ENCODE results near the gene RCN2.
A peak's percentile ranks its signal among the peaks of the same experiment; 100 is the strongest.

RCN2 gene

DNA sequence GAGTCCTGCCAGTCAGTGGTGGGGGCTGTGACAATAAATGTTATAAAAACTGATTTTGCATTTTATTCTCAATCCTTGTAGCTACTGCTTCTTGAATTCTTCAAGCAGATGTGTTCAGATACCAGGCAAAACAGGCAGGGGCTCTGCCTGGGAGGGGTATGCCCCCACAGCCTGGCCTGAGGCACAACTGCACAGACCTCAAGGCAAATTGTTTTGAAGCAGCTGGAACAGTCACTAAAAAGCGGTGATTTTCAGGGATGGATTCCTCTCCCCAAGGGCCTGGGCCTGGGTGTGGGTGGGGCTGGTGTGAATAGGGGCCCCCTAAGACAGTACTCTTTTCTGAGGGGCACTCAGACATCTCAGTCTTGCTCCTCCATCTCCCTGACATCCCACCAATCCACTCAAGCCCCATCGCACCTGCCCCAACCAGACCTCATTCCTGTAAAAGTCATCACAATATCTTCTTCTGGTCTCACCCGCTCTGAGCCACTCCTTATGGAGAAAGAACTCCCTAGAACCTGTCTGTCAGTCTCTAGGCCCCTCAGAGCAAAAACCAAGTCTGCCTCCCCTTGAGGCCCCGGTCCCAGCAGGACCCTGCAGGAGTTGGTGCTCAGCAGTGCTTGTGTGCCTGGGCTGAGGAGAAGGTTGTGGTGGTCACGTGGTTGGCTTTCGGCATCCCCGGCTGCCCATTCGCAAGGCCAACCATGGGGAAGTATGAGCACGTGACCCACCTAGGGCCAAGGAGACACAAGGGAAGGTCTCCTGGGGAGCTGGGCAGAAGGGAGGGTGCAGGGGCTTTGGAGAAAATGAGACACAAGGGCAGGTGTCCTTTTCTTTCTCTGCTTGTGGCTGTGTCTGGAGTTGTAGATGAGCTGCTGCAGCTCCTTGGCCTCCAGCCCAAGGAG, 60.4 kb downstream of the RCN2 start:
- H3K36me3 ChIP-seq (ENCODE audit: control insufficient read depth, insufficient read depth, low read length) = no peaks in the 10 kb centered on the region
- no peak overlapping the region for H3K4me3 ChIP-seq (replicated peaks; ENCODE audit: low read depth, low read length)
- TF ChIP-seq, protein P1, sequence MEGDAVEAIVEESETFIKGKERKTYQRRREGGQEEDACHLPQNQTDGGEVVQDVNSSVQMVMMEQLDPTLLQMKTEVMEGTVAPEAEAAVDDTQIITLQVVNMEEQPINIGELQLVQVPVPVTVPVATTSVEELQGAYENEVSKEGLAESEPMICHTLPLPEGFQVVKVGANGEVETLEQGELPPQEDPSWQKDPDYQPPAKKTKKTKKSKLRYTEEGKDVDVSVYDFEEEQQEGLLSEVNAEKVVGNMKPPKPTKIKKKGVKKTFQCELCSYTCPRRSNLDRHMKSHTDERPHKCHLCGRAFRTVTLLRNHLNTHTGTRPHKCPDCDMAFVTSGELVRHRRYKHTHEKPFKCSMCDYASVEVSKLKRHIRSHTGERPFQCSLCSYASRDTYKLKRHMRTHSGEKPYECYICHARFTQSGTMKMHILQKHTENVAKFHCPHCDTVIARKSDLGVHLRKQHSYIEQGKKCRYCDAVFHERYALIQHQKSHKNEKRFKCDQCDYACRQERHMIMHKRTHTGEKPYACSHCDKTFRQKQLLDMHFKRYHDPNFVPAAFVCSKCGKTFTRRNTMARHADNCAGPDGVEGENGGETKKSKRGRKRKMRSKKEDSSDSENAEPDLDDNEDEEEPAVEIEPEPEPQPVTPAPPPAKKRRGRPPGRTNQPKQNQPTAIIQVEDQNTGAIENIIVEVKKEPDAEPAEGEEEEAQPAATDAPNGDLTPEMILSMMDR (IDR thresholded peaks at IDR 0.05; ENCODE audit: insufficient read depth, low read length, poor library complexity, severe bottlenecking) = no peak
- H3K27me3 ChIP-seq (replicated peaks; ENCODE audit: control insufficient read depth, insufficient read depth, low read length) = no peaks in the 10 kb centered on the region
- no peak for DNase-seq (ENCODE audit: extremely low read depth, insufficient read length)

DNA sequence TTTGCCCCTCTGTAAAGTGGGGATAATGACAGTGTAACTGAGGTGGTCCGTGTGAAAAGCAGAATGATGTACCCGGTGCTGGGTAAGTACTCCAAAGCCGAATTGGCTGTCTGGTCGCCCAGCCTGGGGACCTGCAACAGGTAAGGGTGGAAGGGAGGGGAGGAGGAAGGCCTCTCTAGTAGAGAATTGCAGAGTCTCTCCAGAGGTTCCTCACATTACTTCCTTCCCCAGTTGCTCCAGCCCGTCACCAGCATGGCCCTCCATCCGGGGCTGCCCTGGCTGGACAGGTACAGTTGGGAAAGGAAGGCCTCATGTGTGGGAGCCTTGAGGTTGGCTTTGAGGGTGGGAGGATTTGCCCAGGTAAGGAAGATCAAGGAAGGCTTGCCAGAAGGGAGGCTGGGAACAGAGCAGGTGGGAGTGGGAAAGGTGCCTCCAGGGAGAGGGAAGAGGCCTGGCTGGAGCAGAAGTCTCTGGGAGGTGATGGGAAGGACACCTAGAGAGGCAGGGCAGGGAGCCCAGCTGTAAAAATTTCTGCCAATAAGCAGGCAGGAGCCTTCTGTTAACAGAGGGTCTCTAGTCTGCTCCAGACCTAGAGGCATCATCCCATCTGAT, 61.7 kb downstream of the RCN2 start:
- TF ChIP-seq, protein P1 (IDR thresholded peaks at IDR 0.05; ENCODE audit: insufficient read depth, low read length, poor library complexity, severe bottlenecking) = no peak
- Histone ChIP-seq H3K4me3 (replicated peaks; ENCODE audit: low read depth, low read length) (no peak overlapping the region), H3K36me3 (ENCODE audit: control insufficient read depth, insufficient read depth, low read length) (no peaks in the 10 kb centered on the region), H3K27me3 (replicated peaks; ENCODE audit: control insufficient read depth, insufficient read depth, low read length) (no peaks in the 10 kb centered on the region)
- no peak for DNase-seq (ENCODE audit: extremely low read depth, insufficient read length)

DNA sequence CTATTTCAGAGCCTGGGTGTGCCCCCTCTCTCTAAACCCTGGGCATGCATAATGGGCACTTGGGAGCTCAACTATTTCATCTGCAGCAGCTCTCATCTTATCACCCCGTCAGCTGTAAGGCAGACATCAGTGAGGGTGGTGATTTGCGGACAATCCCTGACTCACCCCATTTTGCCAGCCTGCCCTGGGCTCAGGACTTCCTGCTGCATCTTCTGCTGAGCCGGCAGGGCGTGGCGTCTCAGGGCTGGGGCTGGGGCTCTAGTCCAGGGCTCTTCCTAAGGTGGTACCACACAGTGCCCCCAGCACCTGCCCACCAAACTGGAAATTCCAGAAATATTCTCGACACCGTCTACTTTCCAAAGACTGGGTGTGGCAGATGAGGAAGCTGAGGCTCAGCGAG, 62.5 kb downstream of the RCN2 start:
- no peak overlapping the region for H3K4me3 ChIP-seq (replicated peaks; ENCODE audit: low read depth, low read length)
- H3K27me3 ChIP-seq (replicated peaks; ENCODE audit: control insufficient read depth, insufficient read depth, low read length) = no peaks in the 10 kb centered on the region
- no peak for DNase-seq (ENCODE audit: extremely low read depth, insufficient read length)
- TF ChIP-seq, protein P1 (IDR thresholded peaks at IDR 0.05; ENCODE audit: insufficient read depth, low read length, poor library complexity, severe bottlenecking) = no peak
- H3K36me3 ChIP-seq (ENCODE audit: control insufficient read depth, insufficient read depth, low read length) = no peaks in the 10 kb centered on the region

DNA sequence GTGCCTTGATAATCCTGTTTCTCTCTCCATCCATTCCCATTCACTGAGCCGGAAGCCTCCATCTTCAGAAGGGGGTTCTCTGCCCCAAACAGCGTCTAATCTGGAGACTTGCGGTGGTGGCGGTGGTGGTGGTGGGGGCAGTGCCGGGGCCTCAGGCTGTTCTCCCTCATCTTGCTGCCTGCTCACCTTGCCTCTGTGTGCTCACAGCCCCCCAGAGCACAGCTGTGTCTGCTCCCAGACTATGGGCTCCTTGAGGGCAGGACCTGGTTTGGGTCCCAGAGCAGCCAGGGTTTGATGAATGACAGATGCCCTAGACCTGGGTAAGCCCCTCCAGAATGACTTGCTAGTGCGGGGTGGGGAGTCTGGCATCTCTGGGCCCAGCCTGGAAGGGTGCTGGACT, 62.9 kb downstream of the RCN2 start:
- no peaks in the 10 kb centered on the region for H3K36me3 ChIP-seq (ENCODE audit: control insufficient read depth, insufficient read depth, low read length)
- DNase-seq (ENCODE audit: extremely low read depth, insufficient read length) = no peak
- H3K4me3 ChIP-seq (replicated peaks; ENCODE audit: low read depth, low read length) = no peak overlapping the region
- TF ChIP-seq, protein P1 (IDR thresholded peaks at IDR 0.05; ENCODE audit: insufficient read depth, low read length, poor library complexity, severe bottlenecking) = no peak
- H3K27me3 ChIP-seq (replicated peaks; ENCODE audit: control insufficient read depth, insufficient read depth, low read length) = no peaks in the 10 kb centered on the region

GRCh38 chr15:76994971-76995945, 63.7 kb downstream of the RCN2 start, which contains the start of gene PSTPIP1:
TSS of gene PSTPIP1 (plus strand) at chr15:76995126. CDS start at chr15:76995574, 448 bp downstream.
- DNase-seq (ENCODE audit: extremely low read depth, insufficient read length) = peak; percentile 72
- TF ChIP-seq, protein P1 (IDR thresholded peaks at IDR 0.05; ENCODE audit: insufficient read depth, low read length, poor library complexity, severe bottlenecking) = no peak
- Histone ChIP-seq H3K36me3 (ENCODE audit: control insufficient read depth, insufficient read depth, low read length) (no peaks in the 10 kb centered on the region), H3K4me3 (replicated peaks; ENCODE audit: low read depth, low read length) (peak within 1 kb of the TSS; percentile 65), H3K27me3 (replicated peaks; ENCODE audit: control insufficient read depth, insufficient read depth, low read length) (no peaks in the 10 kb centered on the region)
